WTC11 (cell line): ENCODE measurements around the gene SPACDR. TPM values are rescaled to one million over a fixed set of nuclear protein-coding genes. Genes with fewer than 3 reads are reported as not detected.

ENCODE experiments used
- ATAC-seq: fragments of 200-7000 bp; cut with Tn5 transposase; 2 replicates; pipeline ENCODE4 v1.10.0; 2021; ENCODE audit warnings: mild to moderate bottlenecking, moderate library complexity
- CTCF ChIA-PET: fragments of 300-600 bp; sonication (Branson Sonifier 250); formaldehyde crosslinking; loops from one replicate; lab custom pipeline; 2021; ENCODE audit warnings: antibody characterized with exemption; lab: Charles Lee
- POLR2A ChIA-PET: fragments of 350-600 bp; sonication (Branson Sonifier 250); formaldehyde crosslinking; loops from one replicate; lab custom pipeline; 2021; ENCODE audit warnings: antibody characterized with exemption; lab: Charles Lee
- DNase-seq: peaks from one replicate; pipeline ENCODE4 v3.0.0; 2021; ENCODE audit warnings: low spot score
- H3K27ac Mint-ChIP-seq: 2 replicates; pipeline ENCODE4 v1.8.0; 2021; ENCODE audit warnings: mixed read lengths
- H3K27me3 Mint-ChIP-seq: 2 replicates; pipeline ENCODE4 v1.8.0; 2021; ENCODE audit warnings: low read depth, mild to moderate bottlenecking, moderate library complexity, mixed read lengths
- H3K36me3 Mint-ChIP-seq: 2 replicates; pipeline ENCODE4 v1.8.0; 2021; ENCODE audit warnings: mixed read lengths
- H3K4me1 Mint-ChIP-seq: 2 replicates; pipeline ENCODE4 v1.8.0; 2022; ENCODE audit warnings: mixed read lengths
- H3K4me3 Mint-ChIP-seq: 2 replicates; pipeline ENCODE4 v1.8.0; 2021; ENCODE audit warnings: mild to moderate bottlenecking, moderate library complexity, mixed read lengths
- H3K9me3 Mint-ChIP-seq: 2 replicates; pipeline ENCODE4 v1.8.0; 2021; ENCODE audit warnings: mixed read lengths
- AFF4 ChIP-seq: sonication (generic); formaldehyde crosslinking; IDR thresholded peaks from 2 replicates; pipeline ENCODE4 v1.8.1; 2023; ENCODE audit warnings: mild to moderate bottlenecking, missing genetic modification reagents, borderline replicate concordance
- ARID4B ChIP-seq: sonication (generic); formaldehyde crosslinking; IDR thresholded peaks from 2 replicates; pipeline ENCODE4 v1.8.0; 2023; ENCODE audit warnings: missing genetic modification reagents, mild to moderate bottlenecking, borderline replicate concordance
- ATF1 ChIP-seq: sonication (generic); formaldehyde crosslinking; IDR thresholded peaks from 2 replicates; pipeline ENCODE4 v1.8.1; 2023; ENCODE audit warnings: mild to moderate bottlenecking, moderate library complexity, missing genetic modification reagents
- CBFB ChIP-seq: sonication (generic); formaldehyde crosslinking; IDR thresholded peaks from 2 replicates; pipeline ENCODE4 v1.8.1; 2022; ENCODE audit warnings: mild to moderate bottlenecking, low read depth, missing genetic modification reagents
- ESRRA ChIP-seq: sonication (generic); formaldehyde crosslinking; IDR thresholded peaks from 2 replicates; pipeline ENCODE4 v1.8.1; 2022; ENCODE audit warnings: mild to moderate bottlenecking, missing genetic modification reagents, borderline replicate concordance
- FOXJ3 ChIP-seq: sonication (generic); formaldehyde crosslinking; IDR thresholded peaks from 2 replicates; pipeline ENCODE4 v1.9.0; 2021; ENCODE audit warnings: missing genetic modification reagents, mild to moderate bottlenecking, borderline replicate concordance
- GTF2I ChIP-seq: fragments of 250-450 bp; sonication (Bioruptor Pico); conservative IDR thresholded peaks from 2 replicates; pipeline ENCODE4 v1.4.0; 2021; ENCODE audit warnings: mild to moderate bottlenecking
- HMGA2 ChIP-seq: fragments of 250-450 bp; sonication (Bioruptor Pico); IDR thresholded peaks from 2 replicates; pipeline ENCODE4 v1.4.0; 2021; ENCODE audit warnings: mild to moderate bottlenecking, moderate library complexity
- HMGXB4 ChIP-seq: sonication (generic); formaldehyde crosslinking; IDR thresholded peaks from 2 replicates; pipeline ENCODE4 v1.8.1; 2023; ENCODE audit warnings: mild to moderate bottlenecking, moderate library complexity, missing genetic modification reagents
- KAT7 ChIP-seq: sonication (generic); formaldehyde crosslinking; IDR thresholded peaks from 2 replicates; pipeline ENCODE4 v1.8.1; 2023; ENCODE audit warnings: missing genetic modification reagents, mild to moderate bottlenecking, borderline replicate concordance
- NFATC4 ChIP-seq: fragments of 250-450 bp; sonication (Bioruptor Pico); IDR thresholded peaks from 2 replicates; pipeline ENCODE4 v1.9.0; 2021; ENCODE audit warnings: mild to moderate bottlenecking
- NFE2L1 ChIP-seq: sonication (generic); formaldehyde crosslinking; IDR thresholded peaks from 2 replicates; pipeline ENCODE4 v1.8.1; 2023; ENCODE audit warnings: missing genetic modification reagents
- NFYB ChIP-seq: sonication (generic); formaldehyde crosslinking; conservative IDR thresholded peaks from 2 replicates; pipeline ENCODE4 v1.8.0; 2022; ENCODE audit warnings: low read depth, missing genetic modification reagents
- SMAD3 ChIP-seq: sonication (generic); formaldehyde crosslinking; IDR thresholded peaks from 2 replicates; pipeline ENCODE4 v1.8.0; 2022; ENCODE audit warnings: missing genetic modification reagents, mild to moderate bottlenecking, borderline replicate concordance
- SMAD4 ChIP-seq: sonication (generic); formaldehyde crosslinking; IDR thresholded peaks from 2 replicates; pipeline ENCODE4 v1.8.0; 2022; ENCODE audit warnings: mild to moderate bottlenecking, missing genetic modification reagents
- SP1 ChIP-seq: sonication (generic); formaldehyde crosslinking; conservative IDR thresholded peaks from 2 replicates; pipeline ENCODE4 v1.8.1; 2022; ENCODE audit warnings: missing genetic modification reagents
- TP53 ChIP-seq: sonication (generic); formaldehyde crosslinking; IDR thresholded peaks from 2 replicates; pipeline ENCODE4 v1.8.1; 2023; ENCODE audit warnings: mild to moderate bottlenecking, missing genetic modification reagents
- ZBTB21 ChIP-seq: sonication (generic); formaldehyde crosslinking; IDR thresholded peaks from 2 replicates; pipeline ENCODE4 v1.8.1; 2023; ENCODE audit warnings: mild to moderate bottlenecking, missing genetic modification reagents, borderline replicate concordance
- ZMAT4 ChIP-seq: fragments of 250-450 bp; sonication (Bioruptor Pico); IDR thresholded peaks from 2 replicates; pipeline ENCODE4 v1.9.0; 2021; ENCODE audit warnings: mild to moderate bottlenecking
- ZNF317 ChIP-seq: sonication (generic); formaldehyde crosslinking; IDR thresholded peaks from 2 replicates; pipeline ENCODE4 v1.8.1; 2023; ENCODE audit warnings: low read depth, mild to moderate bottlenecking, moderate library complexity, missing genetic modification reagents, borderline replicate concordance
- ZSCAN18 ChIP-seq: fragments of 250-450 bp; sonication (Bioruptor Pico); IDR thresholded peaks from 2 replicates; pipeline ENCODE4 v2.1.2; 2022; ENCODE audit warnings: mild to moderate bottlenecking, moderate library complexity
- total RNA-seq: library from RNA; stranded (reverse); gene quantifications from 3 replicates; pipeline ENCODE4 v1.2.3, GENCODE V29; 2021

The SPACDR gene
- total RNA-seq, 1 experiment from 2014 or later = 0.33 TPM

- ChIA-PET POLR2A (interaction anchor here (0.6 kb wide), 2 partner anchors 350 to 1830 kb away, joined by 3 read pairs; partner anchors contain the start of gene EPHB4), CTCF (interaction anchor here (0.7 to 7.3 kb wide), 16 partner anchors 7 to 214 kb away, joined by 3 to 82 read pairs (median 4); partner anchors contain the start of genes FBXO24, LRCH4 and MOSPD3)
- Mint-ChIP-seq H3K9me3 (no peaks in the 10 kb centered on the region), H3K36me3 (no peaks in the 10 kb centered on the region), H3K27me3 (no peaks in the 10 kb centered on the region), H3K4me3 (peak overlapping the region; percentile 49), H3K27ac (no peak overlapping the region), H3K4me1 (peaks cover 20% of the 10 kb centered on the region)
- DNase-seq (peak; percentile 62), ATAC-seq (peak; percentile 8; the same call in 1 of the 2 replicates)
- TF ChIP-seq HMGA2 (CRISPR knock-in tag) (no peak), TP53 (no peak), ATF1 (CRISPR knock-in tag) (no peak), SMAD3 (CRISPR knock-in tag) (no peak), NFATC4 (CRISPR knock-in tag) (no peak), ZBTB21 (CRISPR knock-in tag) (no peak), SMAD4 (CRISPR knock-in tag) (no peak), HMGXB4 (CRISPR knock-in tag) (peak; percentile 63; the same call in 1 of the 2 replicates)
These were observed 13.1 kb upstream of the SPACDR start for GRCh38 chr7:100476903-100477870.

- H3K27me3 Mint-ChIP-seq = no peaks in the 10 kb centered on the region
- H3K36me3 Mint-ChIP-seq = no peaks in the 10 kb centered on the region
- H3K4me1 Mint-ChIP-seq = peaks cover 23% of the 10 kb centered on the region
- H3K9me3 Mint-ChIP-seq = no peaks in the 10 kb centered on the region
- ATAC-seq = no peak
- ChIA-PET CTCF (interaction anchor here (0.8 to 2.7 kb wide), 7 partner anchors 10 to 249 kb away, joined by 3 to 22 read pairs (median 4); partner anchors contain the start of gene AGFG2), POLR2A (no interaction called here)
- no peak overlapping the region for H3K4me3 Mint-ChIP-seq
- DNase-seq = no peak
- no peak overlapping the region for H3K27ac Mint-ChIP-seq
- TF ChIP-seq ZMAT4 (CRISPR knock-in tag) (no peak), CBFB (CRISPR knock-in tag) (no peak), AFF4 (CRISPR knock-in tag) (no peak), NFE2L1 (CRISPR knock-in tag) (no peak), NFYB (CRISPR knock-in tag) (no peak), ESRRA (no peak), FOXJ3 (CRISPR knock-in tag) (no peak), ARID4B (CRISPR knock-in tag) (no peak), ZNF317 (CRISPR knock-in tag) (no peak), KAT7 (CRISPR knock-in tag) (no peak), ZSCAN18 (CRISPR knock-in tag) (no peak), GTF2I (CRISPR knock-in tag) (no peak), SP1 (CRISPR knock-in tag) (no peak)
These were observed 12.2 kb upstream of the SPACDR start for GRCh38 chr7:100476101-100476780.
